K562 (cell line): ENCODE results near the gene RAP1A. TPM values are rescaled to one million over a fixed set of nuclear protein-coding genes. Genes with fewer than 3 reads are reported as not detected.

ENCODE experiments used
- ATAC-seq: fragments of 200-7000 bp; cut with Tn5 transposase; 3 replicates; pipeline ENCODE4 v1.9.1; 2020; ENCODE audit warnings: moderate library complexity
- BruUV-seq: library from RNA; stranded (reverse); fragments of 400-500 nt; replicated peaks from 2 replicates; lab custom pipeline; 2021; lab: Mats Ljungman, UMichigan
- CTCF ChIA-PET: fragments of 300-600 bp; formaldehyde crosslinking; extraction: SDS; loops from one replicate; lab custom pipeline; 2021; ENCODE audit warnings: low intra/inter-chr PET ratio; lab: Yijun Ruan, JAX
- POLR2A ChIA-PET: fragments of 300-600, 350-650 bp; sonication (Branson Sonifier 250); formaldehyde crosslinking; extraction: SDS; loops from one replicate; lab custom pipeline; 2021; ENCODE audit warnings: antibody characterized with exemption, inconsistent platforms; lab: Yijun Ruan, JAX
- DNase-seq, 4 experiments: peaks; one replicate each; pipeline versions ENCODE4 v3.0.0 to v3.0.0-alpha.2; 2011 to 2018; ENCODE audit warnings: low spot score in 3 of 4, mixed read lengths in 3 of 4; ENCODE audit errors: extremely low read depth in 1 of 4
- FAIRE-seq: peaks from 2 replicates; lab custom pipeline; 2011; peaks lifted over from hg19 to GRCh38; lab: Jason Lieb, UNC
- H2AFZ ChIP-seq: 2 replicates; pipeline ENCODE4 v1.6.0; 2011; ENCODE audit warnings: low read depth, low read length, control low read depth, inconsistent platforms
- H3K27ac ChIP-seq: fragments of 200-600 bp; 3 replicates; pipeline ENCODE4 v1.8.0; 2011; ENCODE audit warnings: low read depth, mild to moderate bottlenecking, control low read depth, inconsistent platforms, low read length, moderate library complexity, mixed read lengths; ENCODE audit errors: extremely low read depth
- H3K27me3 ChIP-seq, 2 experiments: fragments of 300-600 bp in 1 of 2; 2 replicates in 1 of 2; 3 replicates in 1 of 2; pipeline versions ENCODE4 v1.6.0 to v1.8.0; 2011; ENCODE audit warnings: inconsistent platforms in 2 of 2, low read length in 2 of 2, mild to moderate bottlenecking in 1 of 2, mixed read lengths in 1 of 2, moderate library complexity in 1 of 2; ENCODE audit not compliant: control insufficient read depth in 2 of 2, insufficient read depth in 2 of 2
- H3K36me3 ChIP-seq: fragments of 300-600 bp; 3 replicates; pipeline ENCODE4 v1.8.0; 2011; ENCODE audit warnings: mild to moderate bottlenecking, low read length, inconsistent platforms; ENCODE audit not compliant: control insufficient read depth, insufficient read depth
- H3K4me1 ChIP-seq, 2 experiments: fragments of 200-600 bp in 1 of 2; replicated peaks in 1 of 2; 2 replicates in 1 of 2; 3 replicates in 1 of 2; pipeline versions ENCODE4 v1.5.1 to v1.8.0; 2011; ENCODE audit warnings: inconsistent platforms in 2 of 2, low read length in 2 of 2, mild to moderate bottlenecking in 1 of 2, mixed read lengths in 1 of 2, moderate library complexity in 1 of 2; ENCODE audit not compliant: control insufficient read depth in 2 of 2, insufficient read depth in 2 of 2
- H3K4me2 ChIP-seq: 2 replicates; pipeline ENCODE4 v1.6.1; 2011; ENCODE audit warnings: low read length, control low read depth, inconsistent platforms, mixed read lengths; ENCODE audit not compliant: insufficient read depth
- H3K4me3 ChIP-seq: fragments of 200-600 bp; sonication (generic), shearing (Covaris generic); 2 replicates; pipeline ENCODE4 v1.5.1; 2016; ENCODE audit warnings: control low read depth, inconsistent platforms
- H3K79me2 ChIP-seq: fragments of 200-600 bp; 3 replicates; pipeline ENCODE4 v1.8.0; 2011; ENCODE audit warnings: low read length, inconsistent platforms; ENCODE audit not compliant: control insufficient read depth, insufficient read depth
- H3K9ac ChIP-seq, 2 experiments: 2 replicates each; pipeline versions ENCODE4 v1.6.0 to v1.6.1; 2011; ENCODE audit warnings: low read depth in 2 of 2, low read length in 2 of 2, control low read depth in 1 of 2, inconsistent platforms in 1 of 2, mild to moderate bottlenecking in 1 of 2, mixed read lengths in 1 of 2; ENCODE audit not compliant: insufficient read depth in 1 of 2
- H3K9me1 ChIP-seq: one replicate; pipeline ENCODE4 v1.6.0; 2011; ENCODE audit warnings: inconsistent platforms, mild to moderate bottlenecking, low read length, moderate library complexity; ENCODE audit not compliant: control insufficient read depth, insufficient read depth
- H3K9me3 ChIP-seq: replicated peaks from 2 replicates; pipeline ENCODE4 v1.5.1; 2011; ENCODE audit warnings: low read depth, low read length, inconsistent platforms; ENCODE audit not compliant: control insufficient read depth, insufficient read depth
- H4K20me1 ChIP-seq: replicated peaks from 2 replicates; pipeline ENCODE4 v1.6.1; 2011; ENCODE audit warnings: low read length, inconsistent platforms, mixed read lengths; ENCODE audit not compliant: control insufficient read depth, insufficient read depth
- BRD9 ChIP-seq: fragments of 450-650 bp; IDR thresholded peaks from 2 replicates; pipeline ENCODE4 v1.6.1; 2018; ENCODE audit warnings: low read depth; ENCODE audit not compliant: partially characterized antibody
- ELF4 ChIP-seq: fragments of 450-650 bp; formaldehyde crosslinking; IDR thresholded peaks from 2 replicates; pipeline ENCODE4 v1.4.0; 2022; ENCODE audit warnings: missing genetic modification characterization
- HDAC2 ChIP-seq: fragments of 450-650 bp; IDR thresholded peaks from 2 replicates; pipeline ENCODE4 v1.6.1; 2016; ENCODE audit warnings: mild to moderate bottlenecking
- ID3 ChIP-seq, 2 experiments: fragments of 250-450 bp in 1 of 2; fragments of 450-650 bp in 1 of 2; sonication (Bioruptor Pico) in 1 of 2; IDR thresholded peaks; 2 replicates each; pipeline versions ENCODE4 v1.6.1 to v1.8.0; 2016 to 2021; ENCODE audit warnings: mild to moderate bottlenecking in 2 of 2, moderate library complexity in 2 of 2, missing compliant biosample characterization in 1 of 2, missing genetic modification characterization in 1 of 2
- NRF1 ChIP-seq, 2 experiments: fragments of 450-650 bp; IDR thresholded peaks in 1 of 2; conservative IDR thresholded peaks in 1 of 2; 2 replicates each; pipeline ENCODE4 v1.6.1; 2014; ENCODE audit warnings: mild to moderate bottlenecking in 2 of 2
- NUFIP1 ChIP-seq: fragments of 450-650 bp; IDR thresholded peaks from 2 replicates; pipeline ENCODE4 v1.6.1; 2018; ENCODE audit not compliant: partially characterized antibody
- PHTF2 ChIP-seq: fragments of 250-450 bp; sonication (Bioruptor Pico); IDR thresholded peaks from 2 replicates; pipeline ENCODE4 v1.5.0; 2021; ENCODE audit warnings: mild to moderate bottlenecking
- SPI1 ChIP-seq: IDR thresholded peaks from 2 replicates; pipeline ENCODE4 v1.6.1; 2011; ENCODE audit warnings: low read depth, low read length, control low read depth, borderline replicate concordance
- SUPT5H ChIP-seq: fragments of 450-650 bp; IDR thresholded peaks from 2 replicates; pipeline ENCODE4 v1.6.1; 2016
- TCF7 ChIP-seq: sonication (generic); IDR thresholded peaks from 2 replicates; pipeline ENCODE4 v1.6.1; 2016; ENCODE audit warnings: antibody characterized with exemption, borderline replicate concordance
- ZKSCAN3 ChIP-seq: fragments of 250-450 bp; sonication (Bioruptor Pico); IDR thresholded peaks from 2 replicates; pipeline ENCODE4 v1.4.0; 2020
- WGBS: fragments of 100-300 bp; shearing (Covaris generic); methylation state at CpG from one replicate; pipeline ENCODE4 v1.1.6; 2016; ENCODE audit warnings: low coverage, mixed read lengths; ENCODE audit not compliant: insufficient coverage; ENCODE audit errors: missing lambda C conversion rate; 5-methylcytosine and 5-hydroxymethylcytosine counted together
- in situ Hi-C: fragments of 300-500 bp; cut with MboI; formaldehyde crosslinking; loops from 4 replicates; pipeline ENCODE4 v1.15.0; 2018; ENCODE audit warnings: inconsistent platforms, mixed read lengths
- intact Hi-C: fragments of 100-400 bp; cut with micrococcal nuclease; formaldehyde crosslinking; loops from 2 replicates; pipeline ENCODE4 v1.14.2; 2022
- polyA plus RNA-seq, 8 experiments: library from polyadenylated mRNA; depleted of rRNA in 4 of 8; stranded (reverse) in 5 of 8; unstranded in 3 of 8; fragments of >200 nt; fragmentation: Nextera tagmentation in 2 of 8; fragmentation: Illumina TruSeq in 1 of 8; extraction: Ambion mirVana in 2 of 8; extraction: Trizol in 1 of 8; gene quantifications; 2 replicates each; pipeline versions ENCODE4 v1.2.1 to v1.2.3, GENCODE V29; 2011 to 2014; ENCODE audit warnings: inconsistent platforms in 1 of 8, missing spikeins in 1 of 8
- total RNA-seq, 7 experiments: library from RNA; depleted of rRNA in 6 of 7; stranded (reverse); fragments of >200 nt in 6 of 7; fragmentation: Illumina TruSeq in 2 of 7; extraction: Trizol in 2 of 7; gene quantifications; 2 replicates each; pipeline versions ENCODE4 v1.2.1 to v1.2.3, GENCODE V29; 2011 to 2021; ENCODE audit warnings: low replicate concordance in 1 of 7
- TF ChIP-seq, protein P1 (sequence below): fragments of 450-650 bp; conservative IDR thresholded peaks from 2 replicates; pipeline ENCODE4 v1.6.1; 2016; ENCODE audit warnings: missing genetic modification characterization, low read depth, mild to moderate bottlenecking, missing compliant biosample characterization, moderate library complexity
- TF ChIP-seq, protein P2 (sequence below): sonication (generic); formaldehyde crosslinking; IDR thresholded peaks from 2 replicates; pipeline ENCODE4 v1.8.0; 2022; ENCODE audit warnings: missing genetic modification reagents, mild to moderate bottlenecking, moderate library complexity, borderline replicate concordance
- TF ChIP-seq, protein P3 (sequence below): fragments of 450-650 bp; IDR thresholded peaks from 2 replicates; pipeline ENCODE4 v1.6.1; 2018; ENCODE audit not compliant: partially characterized antibody

RAP1A gene
- total and polyA plus RNA-seq, 9 of the 15 experiments (the other 6 are each of a cell fraction or from before 2014, with no cell fraction given) = 13.4 to 86.2 (median 32.5) TPM

DNA sequence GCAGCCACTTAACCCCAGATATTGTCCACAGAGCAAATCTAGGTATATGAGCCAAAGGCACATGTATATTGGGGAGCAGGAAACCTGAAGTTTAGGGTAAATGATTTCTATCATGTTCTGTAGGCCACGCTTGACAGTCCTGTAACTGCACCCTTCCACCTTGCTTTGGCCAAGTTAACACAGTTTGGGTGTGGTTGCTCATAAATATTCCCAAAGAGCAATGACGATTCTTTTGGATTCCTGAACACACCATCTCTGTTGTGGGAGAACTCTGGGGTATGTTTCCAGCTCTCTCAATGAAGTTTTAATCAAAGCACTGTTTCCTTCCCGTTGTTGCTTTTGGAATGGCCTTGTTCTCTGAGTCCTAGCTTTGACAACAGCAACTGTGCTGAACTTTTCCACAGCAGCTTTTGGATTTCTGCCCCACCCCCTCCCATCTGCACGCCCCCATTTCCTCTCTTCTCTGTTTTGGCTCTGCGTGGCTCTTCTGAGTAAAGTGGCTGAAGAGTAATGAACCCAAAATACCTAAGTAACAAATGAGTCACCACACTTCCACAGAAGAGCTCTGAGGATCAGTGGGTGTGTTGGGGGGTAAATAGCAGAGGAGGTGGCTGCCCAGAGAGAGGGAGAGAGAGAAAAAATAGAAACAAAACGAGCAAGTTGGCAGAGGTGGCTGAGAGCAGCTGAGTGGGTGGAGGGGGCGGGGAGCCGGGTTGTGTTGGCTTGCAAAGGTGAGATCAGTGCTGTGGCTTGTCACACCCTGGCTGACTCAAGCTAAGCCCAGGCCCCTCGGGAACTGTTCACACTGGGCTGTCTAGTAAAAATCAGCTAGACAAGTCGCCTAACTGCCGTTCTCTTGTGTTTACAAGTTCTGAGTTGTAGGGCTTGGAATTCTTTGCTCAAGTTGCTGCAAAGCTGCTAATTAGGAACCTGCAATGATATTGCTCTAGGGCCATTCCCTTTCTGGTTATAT is 26.9 kb upstream of the RAP1A start:
- H3K4me2 ChIP-seq = peak overlapping the region; percentile 62
- peak; percentile 80 to 89 (median 82) for DNase-seq
- peak overlapping the region; percentile 94 for H2AFZ ChIP-seq
- ChIA-PET CTCF (no interaction called here), POLR2A (interaction anchor here (0.7 to 2.0 kb wide), 11 partner anchors 8 to 85 kb away, joined by 3 to 8 read pairs (median 5); partner anchors contain the start of gene RAP1A)
- H3K27ac ChIP-seq = peak overlapping the region; percentile 69
- H3K27me3 ChIP-seq = no peaks in the 10 kb centered on the region
- H3K4me1 ChIP-seq = peaks cover 14 to 41% of the 10 kb centered on the region in 2 experiments
- no peaks in the 10 kb centered on the region for H4K20me1 ChIP-seq
- BruUV-seq = no TSS peak
- ATAC-seq = peak; percentile 93
- peak overlapping the region; percentile 43 to 79; a peak in 3 of 4 replicates for H3K9ac ChIP-seq
- 9% methylated on average over 11 of the region's 11 CpGs for WGBS
- no peaks in the 10 kb centered on the region for H3K79me2 ChIP-seq
- no peaks in the 10 kb centered on the region for H3K36me3 ChIP-seq
- peak; percentile 85 for FAIRE-seq
- in situ Hi-C loops = no loop called here
- no peaks in the 10 kb centered on the region for H3K9me1 ChIP-seq
- intact Hi-C loops = loop anchor here (5.0 kb wide), 1 partner anchor 60 kb away; no protein-coding TSS in a partner anchor
- H3K9me3 ChIP-seq = no peaks in the 10 kb centered on the region
- H3K4me3 ChIP-seq = peak overlapping the region; percentile 3; the same call in 1 of the 2 replicates
- TF ChIP-seq NRF1 (conservative IDR thresholded peaks at IDR 0.05 in 1 of 2, IDR thresholded peaks at IDR 0.05 in 1 of 2) = 0 out of 4 replicates have a peak, but pooled peaks of 1 of the 2 experiments have one; percentile 6
- TF ChIP-seq SPI1 = peak; percentile 71
- TF ChIP-seq TCF7 = no peak
- TF ChIP-seq SUPT5H = peak; percentile 40; the same call in 1 of the 2 replicates
- TF ChIP-seq ID3 (CRISPR knock-in tag; IDR thresholded peaks at IDR 0.05) = no peak
- TF ChIP-seq ID3 (tag; IDR thresholded peaks at IDR 0.05) = peak; percentile 43; the same call in 1 of the 2 replicates
- TF ChIP-seq NUFIP1 = no peak
- TF ChIP-seq HDAC2 = peak; percentile 41; the same call in 1 of the 2 replicates
- TF ChIP-seq ZKSCAN3 = no peak
- no peak for TF ChIP-seq PHTF2 (CRISPR knock-in tag)
- peak; percentile 69 for TF ChIP-seq BRD9
- TF ChIP-seq, protein P1, sequence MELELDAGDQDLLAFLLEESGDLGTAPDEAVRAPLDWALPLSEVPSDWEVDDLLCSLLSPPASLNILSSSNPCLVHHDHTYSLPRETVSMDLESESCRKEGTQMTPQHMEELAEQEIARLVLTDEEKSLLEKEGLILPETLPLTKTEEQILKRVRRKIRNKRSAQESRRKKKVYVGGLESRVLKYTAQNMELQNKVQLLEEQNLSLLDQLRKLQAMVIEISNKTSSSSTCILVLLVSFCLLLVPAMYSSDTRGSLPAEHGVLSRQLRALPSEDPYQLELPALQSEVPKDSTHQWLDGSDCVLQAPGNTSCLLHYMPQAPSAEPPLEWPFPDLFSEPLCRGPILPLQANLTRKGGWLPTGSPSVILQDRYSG (tag) = no peak
- TF ChIP-seq, protein P2, sequence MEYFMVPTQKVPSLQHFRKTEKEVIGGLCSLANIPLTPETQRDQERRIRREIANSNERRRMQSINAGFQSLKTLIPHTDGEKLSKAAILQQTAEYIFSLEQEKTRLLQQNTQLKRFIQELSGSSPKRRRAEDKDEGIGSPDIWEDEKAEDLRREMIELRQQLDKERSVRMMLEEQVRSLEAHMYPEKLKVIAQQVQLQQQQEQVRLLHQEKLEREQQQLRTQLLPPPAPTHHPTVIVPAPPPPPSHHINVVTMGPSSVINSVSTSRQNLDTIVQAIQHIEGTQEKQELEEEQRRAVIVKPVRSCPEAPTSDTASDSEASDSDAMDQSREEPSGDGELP (CRISPR knock-in tag) = peak; percentile 79
- TF ChIP-seq, protein P3, sequence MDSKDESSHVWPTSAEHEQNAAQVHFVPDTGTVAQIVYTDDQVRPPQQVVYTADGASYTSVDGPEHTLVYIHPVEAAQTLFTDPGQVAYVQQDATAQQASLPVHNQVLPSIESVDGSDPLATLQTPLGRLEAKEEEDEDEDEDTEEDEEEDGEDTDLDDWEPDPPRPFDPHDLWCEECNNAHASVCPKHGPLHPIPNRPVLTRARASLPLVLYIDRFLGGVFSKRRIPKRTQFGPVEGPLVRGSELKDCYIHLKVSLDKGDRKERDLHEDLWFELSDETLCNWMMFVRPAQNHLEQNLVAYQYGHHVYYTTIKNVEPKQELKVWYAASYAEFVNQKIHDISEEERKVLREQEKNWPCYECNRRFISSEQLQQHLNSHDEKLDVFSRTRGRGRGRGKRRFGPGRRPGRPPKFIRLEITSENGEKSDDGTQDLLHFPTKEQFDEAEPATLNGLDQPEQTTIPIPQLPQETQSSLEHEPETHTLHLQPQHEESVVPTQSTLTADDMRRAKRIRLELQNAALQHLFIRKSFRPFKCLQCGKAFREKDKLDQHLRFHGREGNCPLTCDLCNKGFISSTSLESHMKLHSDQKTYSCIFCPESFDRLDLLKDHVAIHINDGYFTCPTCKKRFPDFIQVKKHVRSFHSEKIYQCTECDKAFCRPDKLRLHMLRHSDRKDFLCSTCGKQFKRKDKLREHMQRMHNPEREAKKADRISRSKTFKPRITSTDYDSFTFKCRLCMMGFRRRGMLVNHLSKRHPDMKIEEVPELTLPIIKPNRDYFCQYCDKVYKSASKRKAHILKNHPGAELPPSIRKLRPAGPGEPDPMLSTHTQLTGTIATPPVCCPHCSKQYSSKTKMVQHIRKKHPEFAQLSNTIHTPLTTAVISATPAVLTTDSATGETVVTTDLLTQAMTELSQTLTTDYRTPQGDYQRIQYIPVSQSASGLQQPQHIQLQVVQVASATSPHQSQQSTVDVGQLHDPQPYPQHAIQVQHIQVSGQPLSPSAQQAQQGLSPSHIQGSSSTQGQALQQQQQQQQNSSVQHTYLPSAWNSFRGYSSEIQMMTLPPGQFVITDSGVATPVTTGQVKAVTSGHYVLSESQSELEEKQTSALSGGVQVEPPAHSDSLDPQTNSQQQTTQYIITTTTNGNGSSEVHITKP = peak; percentile 85
- 0 out of 2 replicates have a peak, but pooled peaks have one; percentile 48 for TF ChIP-seq ELF4 (CRISPR knock-in tag)
